Measurements from ENCODE around the gene AOAH.

DNA sequence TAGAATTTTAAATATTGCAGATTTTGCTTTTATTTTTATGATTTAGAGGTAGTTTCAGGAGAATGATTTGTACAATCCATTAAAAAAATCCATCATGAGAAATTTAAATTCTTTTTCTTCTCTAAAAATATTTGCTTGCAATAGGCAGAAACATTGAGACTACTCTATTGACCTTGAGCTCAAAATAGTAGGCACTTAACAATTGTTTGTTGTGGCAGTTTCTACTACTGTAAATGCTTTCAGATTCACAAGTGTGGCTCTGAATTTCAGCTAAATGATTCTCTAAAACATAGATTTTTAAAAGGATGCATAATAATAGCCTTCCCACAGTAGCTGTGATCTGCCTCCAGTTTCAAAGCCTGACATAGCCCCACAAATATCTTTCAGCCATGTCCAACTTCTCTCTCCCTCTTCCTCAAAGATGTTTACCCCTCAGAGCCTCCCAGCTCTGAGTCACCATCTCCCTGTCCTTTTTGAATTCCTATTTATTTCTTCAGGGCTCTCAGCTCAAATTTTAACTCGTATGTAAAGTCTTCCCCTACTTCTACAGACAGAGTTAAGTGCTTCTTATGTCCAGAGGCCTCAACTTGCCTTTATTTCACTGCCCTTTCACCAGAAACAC is 160.5 kb downstream of the AOAH start:
- TF ChIP-seq CTCF (IDR thresholded peaks at IDR 0.05; ENCODE audit: low read length) (no peak), EZH2 (optimal IDR thresholded peaks at IDR 0.05; ENCODE audit: low read depth, low read length) (no peak)
